IPS DF 4.7 (cell line): ENCODE results near the gene EYS.
"Not testable (repeated sequence)": the region's sequence is repeated elsewhere in the genome, so short reads cannot be mapped to it uniquely, and the experiment has no call there.

ENCODE experiments used
- DNase-seq: peaks from one replicate; pipeline ENCODE4 v3.0.0-alpha.2; 2013; ENCODE audit warnings: low spot score; ENCODE audit errors: extremely low read depth

Gene EYS

DNA sequence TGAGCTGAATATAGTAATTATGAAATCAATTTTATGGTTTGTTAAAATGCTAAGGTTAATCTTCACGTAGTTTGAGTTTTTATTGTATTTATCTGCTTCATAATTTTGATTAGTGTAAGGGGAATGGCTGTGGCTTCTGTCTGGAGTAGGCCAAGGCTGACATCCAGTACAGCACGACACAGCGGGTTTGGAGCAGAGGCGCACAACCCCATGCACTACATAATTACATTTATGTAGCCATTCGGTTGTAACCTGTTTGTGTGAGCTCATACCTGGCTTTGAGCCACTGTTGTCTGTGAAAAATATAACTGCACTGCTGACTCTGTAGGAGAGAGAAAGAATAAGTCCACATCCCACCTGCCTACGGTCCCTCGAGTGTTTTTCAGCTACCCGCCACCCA is 615.5 kb downstream of the EYS start:
- DNase-seq, result no peak

DNA sequence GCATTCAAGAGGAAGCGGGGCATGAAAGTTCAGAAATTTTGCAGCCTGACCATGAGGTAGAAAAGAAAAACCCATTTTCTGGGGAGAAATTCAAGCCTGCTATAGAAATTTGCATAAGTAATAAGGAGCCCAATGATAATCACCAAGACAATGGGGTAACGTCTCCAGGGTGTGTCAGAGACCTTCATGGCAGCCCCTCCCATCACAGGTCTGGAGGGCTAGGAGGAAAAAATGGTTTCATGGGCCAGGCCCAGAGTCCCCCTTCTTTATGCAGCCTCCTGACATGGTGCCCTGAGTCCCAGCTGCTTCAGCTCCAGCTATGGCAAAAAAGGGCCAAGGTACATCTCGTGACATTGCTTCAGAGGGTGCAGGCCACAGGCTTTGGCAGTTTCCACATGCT is 618.5 kb downstream of the EYS start:
- no peak for DNase-seq

DNA sequence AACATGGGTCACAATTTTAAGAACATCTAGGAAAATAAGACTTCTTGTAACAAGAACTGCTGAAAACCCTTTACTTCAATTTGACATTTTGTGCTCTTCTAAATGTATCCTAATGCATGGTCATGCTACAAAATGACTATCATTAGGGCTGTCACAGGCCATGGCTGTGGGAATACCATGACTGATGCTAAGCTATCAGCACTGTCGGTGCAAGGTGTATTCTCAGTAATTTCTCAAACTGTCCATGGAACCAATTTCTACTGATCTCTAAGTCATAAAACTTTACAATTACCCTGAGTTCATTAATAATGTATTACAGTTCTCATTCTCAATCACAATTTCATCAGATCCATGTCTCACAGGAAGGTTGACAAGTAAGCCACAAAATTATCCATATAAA is 625.3 kb downstream of the EYS start:
- no peak for DNase-seq

DNA sequence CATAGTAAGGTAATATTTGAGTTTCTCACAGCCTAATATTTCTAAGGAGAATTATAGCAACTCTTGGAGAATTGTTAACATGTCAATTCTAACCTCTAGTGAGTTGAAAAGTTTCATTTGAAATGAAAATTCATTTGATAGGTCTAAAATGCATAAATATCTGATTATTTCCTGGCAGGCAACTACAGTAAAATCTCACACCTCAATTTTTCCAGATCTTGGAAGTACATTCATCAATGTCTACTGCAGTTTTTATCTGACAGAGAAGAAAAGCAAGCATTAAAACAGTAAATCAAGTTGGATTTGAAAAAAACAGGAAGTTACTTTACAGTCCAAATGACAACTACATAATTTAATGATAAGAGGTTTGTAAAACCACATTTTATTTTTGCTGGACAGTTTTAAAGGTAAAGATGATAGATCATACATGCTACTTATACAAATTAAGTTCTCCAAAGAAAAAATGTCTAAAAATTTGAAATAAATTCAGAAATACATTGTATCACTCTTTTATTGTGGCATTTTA is 631.3 kb downstream of the EYS start:
- no peak for DNase-seq

DNA sequence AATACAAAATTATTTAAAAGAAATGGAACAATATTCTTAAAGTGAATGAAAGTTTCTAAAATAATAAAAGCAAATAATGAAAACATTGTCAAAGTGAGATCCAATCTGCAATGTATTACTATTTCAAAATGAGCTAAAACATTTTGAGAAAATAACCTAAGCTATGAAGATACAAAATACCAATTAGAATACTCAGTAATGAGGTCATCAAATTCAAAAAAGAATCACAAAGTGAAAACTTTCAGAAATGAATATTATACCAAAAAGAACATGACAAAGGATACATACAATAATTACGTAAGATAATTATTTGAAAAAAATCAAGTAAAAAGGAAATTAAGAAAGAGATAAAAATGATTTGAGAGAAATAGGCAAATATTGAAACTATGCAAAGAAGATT is 634.5 kb downstream of the EYS start:
- no peak for DNase-seq

DNA sequence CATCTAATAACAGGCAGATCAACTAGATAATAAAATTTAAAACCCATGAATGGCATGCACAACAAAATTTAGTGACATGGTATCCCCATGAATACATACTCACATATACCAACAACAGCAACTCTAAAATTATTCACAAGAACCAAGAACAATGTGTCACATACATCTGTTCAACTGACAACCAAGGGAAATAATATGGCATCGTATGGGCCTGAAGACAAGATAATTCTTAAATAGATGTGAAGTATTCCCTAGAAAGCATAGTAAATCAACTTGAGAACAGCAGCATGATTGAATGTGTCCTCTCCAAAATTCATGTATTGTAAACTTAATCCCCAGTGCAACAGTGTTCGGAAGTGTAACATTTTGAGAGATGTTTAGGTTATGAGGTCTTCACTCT is 635.5 kb downstream of the EYS start:
- DNase-seq, result no peak

DNA sequence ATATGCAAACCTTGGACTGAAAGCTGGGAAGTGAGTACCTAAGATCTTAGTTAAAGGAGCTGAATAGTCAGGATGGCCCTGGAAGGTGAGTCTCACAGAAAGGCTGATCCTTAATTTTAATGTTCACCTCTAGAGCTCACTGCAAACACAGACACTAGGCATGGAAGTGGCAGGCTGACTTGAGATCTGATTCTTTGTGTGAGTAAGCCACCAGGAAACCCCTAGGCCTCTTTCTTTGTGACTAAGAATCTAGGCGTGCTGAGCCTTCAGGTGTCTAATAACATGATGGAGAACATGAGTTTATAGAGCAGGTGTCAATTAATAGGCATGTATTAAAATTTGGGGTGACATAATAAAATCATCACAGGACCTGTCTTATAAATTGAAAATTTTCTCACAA is 642.2 kb downstream of the EYS start:
- no peak for DNase-seq

DNA sequence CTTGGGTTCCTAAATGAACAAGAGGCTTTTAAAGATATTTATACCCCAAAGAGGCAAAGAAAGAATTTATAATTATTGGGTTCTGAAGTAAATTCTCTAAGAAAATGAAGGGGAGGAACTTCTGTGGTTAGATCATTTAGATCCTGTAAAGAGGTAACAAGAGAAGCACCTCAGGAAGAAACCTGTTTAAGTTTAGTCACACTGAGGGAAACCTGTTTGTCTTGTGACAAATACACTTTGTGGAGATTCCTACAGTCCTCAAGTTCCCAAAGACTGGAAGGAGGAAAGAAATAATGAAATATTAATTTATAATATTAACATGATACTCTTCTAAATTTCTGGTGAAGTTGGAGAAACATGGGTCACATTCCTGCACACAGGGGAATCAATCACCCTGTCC is 647.5 kb downstream of the EYS start:
- DNase-seq, result no peak

DNA sequence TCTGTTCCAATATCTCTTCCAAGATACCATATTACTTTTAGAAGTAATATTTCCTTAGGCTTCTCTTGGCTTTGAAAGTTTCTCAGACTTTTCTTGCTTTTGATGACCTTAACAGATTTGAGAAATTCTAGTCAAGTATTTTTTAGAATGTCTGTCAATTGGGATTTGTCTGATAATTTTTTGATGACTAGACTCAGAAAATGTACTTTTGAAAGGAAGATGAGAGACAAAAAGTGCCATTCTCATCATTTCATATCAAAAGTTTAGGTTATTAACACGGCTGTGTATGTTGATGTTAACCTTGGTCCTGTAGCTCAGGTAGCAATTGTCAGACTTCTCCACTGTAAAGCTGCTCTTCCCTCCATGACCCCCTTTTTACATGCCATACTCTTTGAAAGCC is 651.5 kb downstream of the EYS start:
- DNase-seq, result no peak

DNA sequence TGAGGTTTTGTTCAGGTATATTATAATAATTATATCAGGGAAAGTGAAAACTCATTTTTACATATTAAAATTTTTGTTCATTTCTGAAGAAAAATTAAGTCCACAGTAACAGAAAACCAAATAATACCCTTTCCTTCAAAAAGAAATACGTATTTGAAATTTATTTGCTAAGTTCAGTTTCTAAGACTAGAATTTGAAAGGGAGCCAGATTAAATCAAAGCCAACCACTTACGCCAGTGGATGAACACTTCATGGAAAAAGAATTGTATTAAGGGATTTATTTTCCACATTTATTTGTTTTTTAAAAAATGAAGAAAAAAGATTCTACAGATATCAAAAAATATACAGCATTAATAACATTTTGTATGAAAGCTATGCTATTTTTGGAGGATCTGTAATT is 654.4 kb downstream of the EYS start:
- DNase-seq, result no peak

DNA sequence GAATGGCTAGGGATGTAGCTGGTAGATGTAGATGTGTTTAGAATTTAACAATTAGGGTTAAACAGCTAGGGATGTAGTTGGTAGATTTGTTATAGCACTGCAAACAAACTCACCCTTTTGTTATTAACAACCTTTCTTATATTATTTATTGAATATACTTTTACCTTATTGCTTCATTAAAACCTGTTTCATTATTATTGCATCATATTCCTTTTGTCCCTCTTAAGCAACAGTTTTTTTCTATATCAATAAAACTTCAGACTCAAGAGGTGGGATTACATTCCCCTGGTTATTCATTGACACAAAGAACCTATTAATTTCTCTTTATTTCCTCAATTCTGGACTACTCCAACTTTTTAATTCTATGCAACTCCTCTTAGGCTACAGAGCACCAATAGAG is 661.2 kb downstream of the EYS start:
- no peak for DNase-seq

DNA sequence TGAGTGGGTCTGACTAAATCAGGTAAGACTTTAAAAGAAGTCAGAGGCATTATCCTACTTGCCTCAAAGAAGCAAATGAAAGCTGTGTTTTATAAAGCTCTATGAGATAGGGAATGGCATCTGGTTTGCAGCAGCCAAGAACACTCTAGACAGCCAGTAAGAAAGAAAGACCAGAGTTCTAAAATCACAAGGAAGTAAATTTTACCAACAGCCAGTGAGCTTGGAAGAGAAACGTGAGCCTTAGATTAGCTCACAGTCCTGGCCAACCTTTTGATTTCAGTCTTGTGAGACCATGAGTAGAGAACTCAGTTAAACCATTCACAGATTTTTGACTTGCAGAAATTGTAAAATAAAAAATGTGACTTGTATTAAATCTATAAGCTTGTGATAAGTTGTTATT is 693.0 kb downstream of the EYS start:
- no peak for DNase-seq

DNA sequence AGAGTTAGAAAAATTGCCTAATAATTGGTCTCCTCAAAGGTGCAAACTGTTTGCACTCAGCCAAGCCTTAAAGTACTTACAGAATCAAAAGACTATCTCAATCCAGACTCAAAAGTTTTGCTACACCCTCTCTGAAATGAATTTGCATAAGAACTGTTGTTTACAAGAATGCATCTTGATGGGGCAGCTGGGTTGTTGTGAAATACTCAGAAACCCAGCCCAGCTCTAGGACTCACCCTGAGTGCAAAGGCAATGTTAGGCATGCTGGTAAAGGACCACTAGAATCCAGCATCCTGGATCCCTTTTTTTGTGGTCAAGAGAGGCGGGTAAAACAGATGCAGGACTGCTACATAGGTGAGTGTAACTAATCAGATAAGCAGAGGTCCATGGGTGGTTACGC is 700.2 kb downstream of the EYS start:
- DNase-seq, result no peak

DNA sequence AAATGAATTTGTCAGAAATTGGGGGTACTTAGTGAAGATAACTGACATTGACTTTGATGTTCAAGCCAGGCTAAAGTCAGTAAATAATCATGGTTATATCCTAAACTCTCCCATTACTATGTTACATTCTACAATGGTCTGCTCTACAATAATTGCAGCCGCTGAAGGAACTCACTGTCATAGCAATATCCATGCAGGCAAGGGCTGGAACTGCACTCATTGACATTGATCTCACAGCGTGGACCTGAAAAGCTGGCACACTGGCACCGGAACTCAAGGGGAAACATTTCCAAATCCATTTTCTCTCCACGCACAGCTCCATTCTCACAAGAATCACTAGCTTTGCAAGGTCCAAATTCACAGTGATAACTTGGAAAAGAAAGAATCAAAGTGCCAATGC is 702.7 kb downstream of the EYS start:
- DNase-seq, result no peak

DNA sequence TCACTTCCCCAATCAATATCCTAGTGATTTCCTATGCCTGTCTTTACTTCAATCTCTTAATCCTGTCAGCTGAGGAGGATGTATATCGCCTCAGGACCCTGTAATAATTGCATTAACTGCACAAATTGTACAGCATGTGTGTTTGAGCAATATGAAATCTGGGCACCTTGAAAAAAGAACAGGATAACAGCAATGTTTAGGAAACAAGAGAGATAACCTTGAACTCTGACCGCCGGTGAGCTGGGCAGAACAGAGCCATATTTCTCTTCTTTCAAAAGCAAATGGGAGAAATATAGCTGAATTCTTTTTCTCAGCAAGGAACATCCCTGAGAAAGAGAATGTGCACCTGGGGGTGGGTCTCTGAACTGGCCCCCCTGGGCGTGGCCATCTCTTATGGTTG is 704.1 kb downstream of the EYS start:
- DNase-seq, result not testable (repeated sequence)

DNA sequence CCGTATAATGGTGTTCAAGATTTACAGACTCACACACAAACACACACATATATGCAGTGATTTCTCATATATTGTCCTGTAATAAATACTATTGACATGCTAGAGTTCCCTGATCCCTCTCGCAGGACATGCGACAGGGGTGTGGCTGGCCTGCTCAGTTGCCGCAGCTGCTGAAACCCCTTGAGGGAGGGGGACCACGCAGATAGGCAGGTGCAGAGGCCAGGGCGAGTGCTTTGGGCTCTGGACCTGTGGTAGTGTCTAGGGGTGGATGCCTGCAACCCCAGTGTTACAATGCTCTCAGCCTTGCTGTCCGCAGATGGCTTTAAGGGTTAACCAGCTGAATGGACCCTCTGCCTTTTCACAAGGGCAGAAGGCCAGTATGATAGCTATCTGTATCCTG is 706.2 kb downstream of the EYS start:
- DNase-seq, result no peak

DNA sequence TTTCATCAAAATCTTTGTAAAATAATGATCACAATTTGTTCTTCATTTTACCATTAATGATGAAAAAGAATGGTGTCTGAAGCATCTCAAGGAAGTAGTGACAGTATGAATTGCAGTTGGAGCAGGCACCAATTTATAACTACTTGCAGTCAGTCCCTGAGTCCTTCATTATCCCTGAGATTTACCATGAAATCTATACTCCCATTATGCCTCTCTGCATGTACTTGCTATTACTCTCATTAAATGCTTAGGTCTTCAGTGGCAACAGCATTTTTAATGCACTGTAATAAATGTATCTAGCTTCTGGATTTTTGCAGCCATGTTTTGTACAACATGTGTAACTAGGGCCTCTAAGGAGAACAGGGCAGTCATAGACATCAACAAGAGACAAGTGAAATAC is 708.8 kb downstream of the EYS start:
- no peak for DNase-seq

DNA sequence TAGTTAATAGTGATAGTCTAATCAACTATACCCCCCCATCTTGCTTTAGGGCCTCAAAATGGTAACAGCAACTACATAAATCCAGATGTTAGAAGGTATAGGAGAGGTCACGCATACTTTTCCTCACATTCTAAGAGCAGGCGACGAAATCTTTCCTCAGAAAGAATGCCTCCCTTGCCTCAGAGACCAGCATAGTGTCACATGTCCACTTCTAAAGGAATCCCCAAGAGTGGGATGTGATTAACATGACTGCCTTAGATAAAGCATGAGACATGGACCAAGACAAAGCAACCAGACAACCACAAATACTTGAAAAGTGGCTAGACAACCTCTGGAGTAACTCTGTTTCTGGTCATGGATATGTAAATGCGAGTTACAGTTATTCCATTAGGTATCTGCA is 710.7 kb downstream of the EYS start:
- no peak for DNase-seq

DNA sequence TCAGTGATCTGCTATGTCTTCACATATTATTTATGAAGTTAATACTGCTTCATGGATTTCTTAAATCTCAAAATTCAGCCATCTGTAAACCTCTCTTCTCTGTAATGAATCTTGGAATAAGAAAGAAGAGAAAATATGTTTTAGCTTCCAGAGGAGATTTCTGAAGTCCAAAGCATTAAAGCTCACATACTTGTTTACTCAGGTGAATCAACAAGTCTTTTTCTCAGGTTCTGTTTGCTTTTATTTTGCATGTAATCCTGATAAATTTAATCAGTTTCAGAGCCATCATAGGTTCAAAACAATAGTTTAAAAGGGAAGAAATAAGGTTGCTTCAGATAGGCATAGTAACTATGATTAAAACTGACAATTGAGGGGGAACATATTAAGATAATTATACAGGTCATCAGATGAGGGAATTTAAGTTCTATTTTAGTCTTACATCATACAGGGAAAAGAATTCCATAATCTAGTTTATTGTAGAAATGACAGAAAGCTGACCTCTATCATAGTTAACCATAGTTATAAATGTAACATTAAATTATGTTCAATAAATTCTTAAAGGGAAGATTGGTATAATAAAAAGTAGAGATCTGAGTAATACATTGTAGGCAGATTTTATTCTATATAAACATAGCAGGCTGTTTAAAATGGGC is 716.2 kb downstream of the EYS start:
- no peak for DNase-seq

DNA sequence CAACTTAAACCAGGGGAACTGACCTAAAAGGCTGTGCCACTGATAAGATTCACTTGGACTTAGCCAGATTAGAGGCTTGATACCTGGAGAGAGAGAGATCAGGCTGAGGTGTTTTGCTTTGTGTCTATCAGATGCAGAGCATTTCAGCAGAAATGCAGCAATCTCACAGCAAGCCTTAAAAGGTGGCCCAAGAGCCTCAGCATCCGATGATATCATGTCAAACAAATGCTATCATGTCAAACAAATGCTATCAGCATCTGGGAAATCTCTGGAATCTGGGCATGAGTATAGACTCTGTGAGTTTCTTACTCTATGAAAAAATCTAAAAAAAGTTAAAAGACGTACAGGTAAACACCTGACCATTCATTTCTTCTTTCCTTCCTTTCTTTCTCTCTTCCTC is 718.9 kb downstream of the EYS start:
- no peak for DNase-seq

DNA sequence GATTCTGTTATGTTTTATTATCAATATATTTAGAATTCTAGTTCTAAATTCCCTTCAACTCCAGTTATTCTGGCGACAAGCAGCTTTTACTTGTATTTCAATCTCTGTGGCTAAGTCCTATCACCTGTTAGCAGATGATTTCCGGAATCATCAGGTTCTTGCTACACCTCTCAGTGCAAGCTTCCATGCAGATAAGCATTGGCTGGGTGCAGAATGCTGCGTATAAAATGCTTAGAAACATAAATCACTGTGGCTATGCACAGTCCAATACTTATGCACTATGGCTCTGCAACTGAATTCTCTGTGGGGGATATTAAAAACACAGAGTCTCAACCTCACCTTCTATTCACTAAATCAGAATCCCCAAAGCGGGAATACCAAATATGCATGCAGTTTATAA is 720.0 kb downstream of the EYS start:
- DNase-seq, result no peak

DNA sequence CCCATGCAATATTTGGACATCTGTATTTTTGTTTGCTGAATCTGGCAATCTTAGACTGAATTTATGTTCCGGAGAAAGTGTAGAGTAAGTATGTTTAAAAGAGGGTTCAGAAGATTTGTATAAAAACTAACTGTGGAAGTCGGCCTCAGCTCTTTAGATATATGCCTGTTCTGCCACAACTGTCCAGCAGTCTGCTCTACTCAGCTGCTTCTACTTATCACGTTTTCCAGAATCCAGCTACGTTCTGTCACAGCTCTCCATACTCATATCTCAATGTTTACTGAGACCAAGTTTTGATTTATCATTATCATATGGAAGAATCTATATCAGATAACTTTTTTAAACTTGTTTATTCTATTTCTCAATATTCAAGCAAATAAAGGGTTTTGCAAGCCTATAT is 721.3 kb downstream of the EYS start:
- no peak for DNase-seq

DNA sequence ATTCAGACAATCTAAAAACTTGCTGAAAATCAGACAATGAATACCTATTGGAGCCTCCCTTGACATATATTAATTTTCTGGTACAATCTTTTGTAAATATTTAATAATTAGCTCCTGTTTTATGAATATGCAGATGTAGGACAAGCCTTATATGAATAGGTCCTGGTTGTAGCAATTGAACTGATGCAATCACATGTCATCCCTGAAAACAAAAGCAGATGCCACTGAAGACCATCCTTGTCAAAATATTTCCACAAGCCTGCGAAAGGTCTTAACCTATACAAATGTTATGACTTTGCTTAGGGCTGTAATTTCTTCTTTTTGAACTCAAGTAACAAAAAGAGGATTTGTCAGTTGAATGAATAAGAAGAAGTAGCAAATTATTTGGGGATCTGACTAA is 722.1 kb downstream of the EYS start:
- DNase-seq, result no peak

DNA sequence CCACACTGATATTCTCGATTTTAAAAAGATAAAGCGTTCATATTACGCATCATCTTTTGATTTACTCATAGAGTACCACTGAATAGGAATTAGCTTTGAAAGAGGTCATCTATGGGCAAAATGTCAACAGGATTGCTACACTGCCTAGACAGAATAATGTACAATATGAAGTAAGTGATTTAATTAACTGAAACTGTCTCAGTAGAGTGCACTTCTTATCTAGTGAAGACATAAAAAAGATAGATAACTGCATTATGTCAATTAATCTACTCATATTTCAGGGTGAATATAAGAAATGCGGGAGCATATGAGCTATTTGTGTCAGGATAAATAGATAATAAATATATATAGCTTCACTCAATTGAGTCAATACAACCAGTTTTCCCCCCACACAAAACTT is 723.9 kb downstream of the EYS start:
- no peak for DNase-seq
